GM21723 (cell line): Measurements from ENCODE around the gene HTRA3.

Experiments used
- ATAC-seq: cut with Tn5 transposase; IDR thresholded peaks from one replicate; pipeline ENCODE4 v1.9.1; 2021; ENCODE audit warnings: mild to moderate bottlenecking, moderate library complexity; ENCODE audit not compliant: unreplicated experiment

Gene HTRA3

DNA sequence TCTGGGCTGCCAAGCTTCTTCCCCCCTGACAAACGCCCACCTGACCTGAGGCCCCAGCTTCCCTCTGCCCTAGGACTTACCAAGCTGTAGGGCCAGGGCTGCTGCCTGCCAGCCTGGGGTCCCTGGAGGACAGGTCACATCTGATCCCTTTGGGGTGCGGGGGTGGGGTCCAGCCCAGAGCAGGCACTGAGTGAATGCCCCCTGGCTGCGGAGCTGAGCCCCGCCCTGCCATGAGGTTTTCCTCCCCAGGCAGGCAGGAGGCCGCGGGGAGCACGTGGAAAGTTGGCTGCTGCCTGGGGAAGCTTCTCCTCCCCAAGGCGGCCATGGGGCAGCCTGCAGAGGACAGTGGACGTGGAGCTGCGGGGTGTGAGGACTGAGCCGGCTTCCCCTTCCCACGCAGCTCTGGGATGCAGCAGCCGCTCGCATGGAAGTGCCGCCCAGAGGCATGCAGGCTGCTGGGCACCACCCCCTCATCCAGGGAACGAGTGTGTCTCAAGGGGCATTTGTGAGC, 37.0 kb downstream of the HTRA3 start:
- ATAC-seq = no peak

DNA sequence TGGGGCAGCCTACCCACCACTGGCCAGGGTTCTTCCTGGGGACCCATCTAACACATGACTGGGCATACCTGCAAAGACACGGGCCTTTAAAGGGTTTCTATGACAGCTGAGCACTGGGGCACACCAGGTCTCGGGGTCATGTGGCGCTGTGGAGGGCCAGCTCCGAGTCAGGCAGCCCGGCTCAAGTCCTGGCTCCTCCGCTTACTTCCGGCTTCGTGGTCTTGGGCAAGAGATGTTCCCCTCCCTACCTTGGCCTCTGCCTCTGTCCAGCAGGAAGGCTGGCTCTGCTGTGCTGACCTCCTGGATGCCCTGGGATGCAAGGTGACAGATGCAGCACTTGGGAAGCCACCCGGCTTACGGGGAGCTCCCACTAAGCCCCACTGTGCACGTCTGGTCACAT, 37.6 kb downstream of the HTRA3 start:
- no peak for ATAC-seq

DNA sequence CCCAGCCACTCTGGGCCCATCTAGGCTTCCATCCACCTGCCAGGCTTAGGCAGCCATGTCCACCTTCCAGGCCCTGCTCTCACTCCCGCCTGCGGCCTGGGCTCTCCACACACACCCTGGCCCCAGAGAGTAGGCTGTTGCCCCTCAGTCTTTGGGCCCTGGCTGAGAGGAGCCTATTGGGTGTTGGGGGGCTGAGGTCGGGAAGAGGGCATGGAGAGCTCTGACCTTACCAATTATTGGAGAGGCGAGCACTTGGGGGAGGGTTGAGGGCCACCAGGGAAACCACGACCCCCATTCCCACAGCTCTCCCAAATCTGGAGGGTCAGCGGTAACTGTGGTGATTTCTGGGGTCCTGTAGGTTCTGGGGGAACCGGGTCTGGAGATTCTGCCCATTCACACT, 38.2 kb downstream of the HTRA3 start:
- no peak for ATAC-seq

DNA sequence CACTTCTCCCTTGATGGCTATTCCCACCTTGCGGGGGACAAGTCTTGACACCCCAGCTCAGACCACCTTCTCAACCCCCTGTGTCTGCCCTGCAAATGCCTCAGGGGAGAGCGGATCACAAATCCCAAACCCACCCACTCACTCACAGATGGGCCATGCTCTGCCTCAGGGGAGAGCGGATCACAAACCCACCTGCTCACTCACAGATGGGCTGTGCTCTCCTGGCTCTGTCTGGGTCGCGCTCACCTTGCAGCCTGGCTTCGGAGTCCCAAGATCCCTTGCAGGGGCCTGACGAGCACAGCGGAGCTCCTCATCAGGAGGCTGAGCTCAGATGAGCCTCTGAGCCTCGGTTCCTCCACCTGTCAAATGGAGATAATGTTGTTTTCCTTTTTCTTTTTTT, 38.6 kb downstream of the HTRA3 start:
- no peak for ATAC-seq

DNA sequence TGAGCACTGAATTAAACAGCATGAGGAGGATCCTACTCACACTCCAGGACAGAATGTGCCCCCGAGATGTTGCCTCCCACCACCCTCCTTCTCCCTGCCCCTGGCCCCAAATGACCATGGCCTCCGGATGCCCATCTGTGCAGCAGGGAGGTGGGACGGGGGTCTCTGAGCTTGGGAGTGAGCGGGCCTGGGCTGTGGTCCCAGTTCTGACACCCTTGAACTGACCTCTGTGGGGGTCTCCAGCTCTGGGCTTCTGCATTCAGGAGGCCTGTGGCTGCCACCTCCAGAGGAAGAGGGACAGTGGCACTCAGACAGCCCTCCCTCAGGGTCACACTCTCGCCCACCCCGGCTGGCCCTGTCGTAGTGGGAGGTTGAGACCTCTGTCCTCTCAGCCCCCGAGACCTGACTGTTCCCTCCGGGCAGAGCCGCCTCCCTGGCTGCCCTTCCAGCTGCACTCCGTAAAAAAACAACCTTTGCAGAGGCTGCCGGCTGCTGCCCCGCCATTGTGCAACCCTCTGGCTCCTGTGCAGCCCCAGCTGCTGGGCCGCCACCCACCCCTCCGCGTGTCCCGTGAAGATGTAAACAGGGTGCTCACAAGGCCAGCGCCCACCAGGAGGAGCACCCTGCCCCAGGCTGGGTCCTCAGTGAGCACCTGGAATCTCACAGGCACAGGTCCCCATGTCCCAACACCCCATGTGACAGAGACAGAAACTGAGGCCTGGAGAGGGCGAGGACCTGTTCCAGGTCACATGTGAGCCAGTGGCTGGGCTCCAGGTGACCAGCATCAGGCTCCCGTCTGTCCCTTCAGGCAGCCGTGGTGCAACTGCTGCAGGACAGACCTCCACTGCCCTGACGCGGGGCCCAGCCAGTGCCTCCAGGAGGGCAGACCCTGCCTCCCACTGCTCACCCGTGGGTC, 39.6 kb downstream of the HTRA3 start:
- ATAC-seq = no peak

DNA sequence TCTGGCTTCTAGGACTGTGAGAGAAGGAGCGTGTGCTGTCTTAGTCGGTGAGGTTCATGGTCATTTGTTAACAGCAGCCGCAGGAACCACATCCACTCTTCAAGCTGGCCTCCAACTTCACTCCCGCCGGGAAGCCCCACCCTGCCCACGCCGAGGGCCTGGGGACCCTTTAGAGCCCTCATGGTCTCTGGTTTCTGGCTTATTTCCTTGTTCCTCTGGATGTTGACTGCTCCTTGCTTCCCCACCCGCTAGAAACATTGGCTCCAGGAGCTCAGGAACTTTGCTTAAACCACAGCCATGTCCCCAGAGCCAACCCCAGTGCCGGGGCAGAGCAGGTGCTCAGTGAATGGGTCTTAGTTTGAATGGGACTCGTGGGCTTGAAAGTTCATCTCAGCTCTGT, 40.8 kb downstream of the HTRA3 start:
- ATAC-seq = no peak

DNA sequence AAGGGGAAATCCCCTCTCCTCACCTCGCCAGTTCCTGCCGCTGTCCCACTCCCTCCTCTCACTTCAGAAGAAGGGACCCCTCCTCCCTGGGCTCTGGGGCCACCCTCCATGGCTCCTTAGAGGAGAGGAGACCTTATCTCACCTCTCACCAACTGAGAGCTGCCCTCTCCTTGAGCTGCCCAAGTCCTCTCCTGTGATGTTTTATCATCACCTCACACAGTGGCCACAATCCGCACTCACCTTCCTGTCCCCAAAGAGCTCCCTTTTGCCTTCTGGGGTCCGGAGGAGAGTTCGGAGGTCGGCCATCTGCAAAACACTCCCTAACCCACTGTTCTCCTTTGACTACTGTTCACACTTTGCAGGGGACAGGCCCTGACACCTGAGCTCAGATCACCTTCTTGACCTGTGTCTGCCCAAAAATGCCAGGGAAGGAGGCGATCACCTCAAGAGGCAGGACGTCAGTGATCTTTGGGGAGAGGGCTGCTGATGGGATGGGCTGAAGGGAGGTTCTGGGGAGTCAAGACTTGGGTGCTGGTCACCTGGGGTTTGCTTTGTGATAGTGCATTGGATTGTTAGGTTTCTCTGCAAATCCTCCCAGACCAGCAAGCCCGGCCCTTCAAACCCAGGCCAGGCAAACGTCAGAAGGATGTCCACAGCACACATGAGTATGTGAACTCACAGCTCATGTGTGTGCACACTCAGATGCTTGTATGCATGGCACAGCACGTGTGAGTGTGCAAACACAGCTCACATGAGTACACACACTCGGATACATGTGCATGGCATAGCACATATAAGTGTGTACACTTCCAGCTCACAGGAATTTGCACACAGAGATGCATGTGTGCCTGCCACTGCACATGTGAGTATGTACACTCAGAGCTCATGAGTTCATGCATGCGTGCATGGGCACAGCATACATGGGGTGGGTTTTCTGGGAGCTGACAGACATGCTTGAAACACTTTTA, 41.8 kb downstream of the HTRA3 start:
- ATAC-seq = no peak

DNA sequence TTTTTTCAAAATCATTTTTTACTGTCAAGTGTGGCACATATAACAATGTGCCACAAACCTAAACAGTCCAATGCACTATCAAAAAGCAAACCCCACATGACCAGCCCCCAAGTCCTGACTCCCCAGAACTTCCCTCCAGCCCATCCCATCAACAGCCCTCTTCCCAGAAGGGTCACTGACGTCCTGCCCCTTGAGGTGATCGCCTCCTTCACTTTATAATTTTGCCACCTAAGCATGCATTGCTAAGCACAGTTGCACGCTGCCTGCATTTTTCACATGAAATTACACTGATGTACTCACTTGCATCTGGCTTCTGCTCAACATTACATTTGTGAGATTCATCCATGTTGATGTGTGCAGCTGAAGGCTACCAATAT, 42.5 kb downstream of the HTRA3 start:
- no peak for ATAC-seq

DNA sequence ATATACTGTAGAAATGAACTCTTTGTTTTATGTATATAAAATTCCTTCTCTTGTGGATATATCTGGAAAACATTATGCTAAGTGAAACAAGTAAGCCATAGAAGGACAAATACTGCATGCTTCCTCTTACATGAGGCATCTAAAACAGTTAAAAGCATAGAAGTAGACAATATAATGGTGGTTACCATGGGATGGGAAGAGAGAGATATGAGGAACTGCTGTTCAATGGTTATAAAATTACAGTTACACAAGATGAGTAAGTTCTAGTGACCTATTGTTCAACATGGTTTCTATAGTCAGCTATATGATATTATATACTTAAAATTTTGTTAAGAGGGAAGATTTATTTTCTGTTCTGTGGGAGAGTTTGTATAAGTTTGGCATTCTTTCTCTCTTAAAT, 43.4 kb downstream of the HTRA3 start:
- ATAC-seq = no peak

DNA sequence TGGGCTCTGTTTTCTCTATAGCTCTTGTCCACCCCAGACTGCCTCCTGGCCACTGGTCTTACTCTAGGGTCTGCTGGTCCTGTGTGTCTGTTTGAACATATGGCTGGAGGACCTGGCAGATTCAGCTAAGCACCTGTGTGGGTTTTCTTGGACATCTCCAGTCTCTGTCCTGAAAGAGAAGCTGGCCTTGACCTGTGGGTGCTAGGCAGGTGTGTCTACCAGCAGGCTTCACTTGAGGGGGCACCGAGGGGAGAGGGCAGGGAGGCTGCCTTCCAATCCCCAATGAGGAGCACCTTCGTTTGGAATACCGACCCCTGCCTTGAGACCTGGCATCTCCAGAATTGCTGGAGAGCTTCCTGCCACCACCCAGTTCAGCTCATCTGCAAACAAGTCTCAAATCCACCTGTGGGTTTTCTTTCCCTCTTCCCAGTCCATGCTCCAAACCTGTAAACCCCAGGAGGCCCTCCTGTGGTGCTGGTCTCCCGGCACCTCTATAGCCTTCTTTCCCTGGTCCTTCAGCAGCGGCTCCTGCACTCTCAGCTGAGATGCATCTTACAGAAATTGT, 45.2 kb downstream of the HTRA3 start:
- no peak for ATAC-seq

DNA sequence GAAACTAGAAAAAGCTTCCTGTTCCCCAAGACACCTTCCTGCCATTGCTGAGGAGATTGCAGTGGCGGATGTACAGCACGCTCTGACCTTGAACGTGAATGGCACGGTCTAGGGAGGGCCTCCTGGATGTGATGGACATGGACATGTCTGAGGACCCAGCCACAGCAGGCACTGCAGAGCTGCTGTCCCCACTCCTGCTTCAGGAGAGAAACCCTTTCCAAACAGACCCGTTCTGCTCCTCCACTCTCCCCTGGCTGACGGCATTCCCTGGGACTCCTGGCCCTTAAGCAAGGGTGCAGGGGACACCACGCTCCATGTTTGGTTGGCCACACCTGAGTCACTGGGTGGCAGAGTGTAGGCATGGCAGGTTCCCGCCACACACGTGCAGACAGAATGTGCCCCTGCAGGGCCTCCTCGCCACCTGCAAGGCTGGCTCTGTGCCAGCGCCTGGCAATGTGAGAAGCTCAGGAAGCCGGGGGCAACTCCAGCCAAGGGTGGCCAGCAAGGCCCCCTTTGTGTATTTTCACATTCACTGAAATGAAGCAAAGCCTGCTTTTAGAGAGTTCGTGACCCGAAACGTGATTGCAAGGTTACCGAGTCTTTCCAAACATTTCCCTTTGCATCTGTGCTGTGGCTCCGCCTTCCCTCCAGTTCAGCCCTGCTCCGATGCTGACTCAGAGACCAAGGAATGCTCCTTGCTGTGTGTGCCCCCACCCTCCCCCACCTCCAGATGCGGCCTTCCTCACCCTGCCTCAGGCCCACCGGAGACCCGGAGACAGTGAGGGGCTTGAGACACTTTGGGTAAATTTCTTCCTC, 46.1 kb downstream of the HTRA3 start:
- ATAC-seq = no peak

DNA sequence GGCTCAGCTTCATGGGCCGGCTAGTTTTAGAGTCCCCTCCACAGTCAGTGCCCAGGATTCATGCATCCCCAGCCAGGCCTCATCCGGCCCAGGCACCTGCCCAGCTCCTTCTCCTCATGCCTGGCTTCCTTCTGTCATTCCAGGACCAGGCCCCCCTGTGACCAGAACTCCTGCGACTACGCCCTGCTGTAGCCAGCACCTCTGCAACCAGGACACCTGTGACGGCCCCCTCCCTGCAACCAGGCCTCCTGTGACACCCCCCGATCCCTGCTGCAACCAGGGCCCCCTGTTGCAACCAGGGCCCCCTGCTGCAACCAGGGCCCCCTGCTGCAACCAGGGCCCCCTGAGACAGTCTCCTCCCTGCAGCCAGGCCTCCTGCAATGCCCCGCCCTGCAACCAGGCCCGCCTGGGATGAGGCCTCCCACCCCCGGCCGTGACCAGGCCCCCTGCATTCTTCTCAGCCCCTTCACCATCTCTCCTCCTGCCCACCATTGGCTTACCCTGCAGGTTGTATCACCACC, 46.8 kb downstream of the HTRA3 start:
- no peak for ATAC-seq

DNA sequence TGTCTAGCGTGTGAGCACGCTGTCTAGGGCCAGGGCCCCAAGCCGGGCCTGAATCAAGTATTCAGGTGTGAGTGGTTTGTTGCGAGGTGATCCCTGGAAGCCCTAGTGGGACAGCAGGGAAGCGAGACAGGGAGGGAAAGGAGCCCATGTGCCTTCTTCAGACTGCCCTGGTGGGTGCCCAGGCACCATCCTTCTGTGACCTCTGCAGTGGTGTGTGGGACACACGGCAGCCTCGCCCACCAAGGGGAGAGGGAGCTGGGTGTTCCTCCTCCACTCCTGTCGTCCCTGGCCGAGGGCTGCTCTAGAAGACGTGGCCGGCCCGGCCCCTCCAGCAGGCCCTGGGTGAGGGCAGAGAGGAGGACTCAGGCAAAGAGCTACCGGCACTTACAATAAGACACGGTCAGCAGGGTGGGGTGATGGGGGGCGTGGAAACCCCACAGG, 47.4 kb downstream of the HTRA3 start:
- no peak for ATAC-seq

DNA sequence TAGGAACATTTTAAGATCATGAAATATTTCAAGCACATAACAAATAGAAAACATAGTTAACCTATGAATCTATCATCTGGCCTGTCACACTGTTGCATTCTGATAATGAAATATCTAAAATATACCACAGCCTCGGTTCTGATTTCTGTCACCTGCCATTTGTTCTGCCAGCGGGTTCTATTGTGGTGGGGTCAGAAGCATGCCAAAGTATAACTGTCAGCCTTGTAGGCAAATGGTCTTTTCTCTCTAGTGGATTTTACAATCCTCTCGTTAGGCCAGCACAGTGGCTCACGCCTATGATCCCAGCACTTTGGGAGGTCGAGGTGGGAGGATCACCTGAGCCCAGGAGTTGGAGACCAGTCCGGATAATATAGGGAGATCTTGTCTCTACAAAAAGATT, 47.9 kb downstream of the HTRA3 start:
- ATAC-seq = no peak

DNA sequence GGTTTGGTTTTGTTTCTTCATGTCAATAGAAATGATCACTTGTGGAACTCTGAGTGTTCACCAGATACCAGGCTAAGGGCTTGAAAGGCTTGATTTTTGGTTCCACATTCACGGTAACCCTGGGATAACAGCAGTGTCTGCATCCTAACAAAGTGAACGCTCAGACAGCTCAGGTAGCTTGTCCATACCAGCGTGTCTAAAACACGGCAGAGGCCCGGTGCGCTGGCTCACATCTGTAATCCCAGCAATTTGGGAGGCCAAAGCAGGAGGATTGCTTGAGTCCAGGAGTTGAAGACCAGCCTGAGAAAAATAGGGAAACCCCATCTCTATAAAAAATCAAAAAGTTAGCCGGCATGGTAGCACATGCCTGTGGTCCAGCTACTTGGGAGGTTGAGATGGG, 49.0 kb downstream of the HTRA3 start:
- no peak for ATAC-seq

DNA sequence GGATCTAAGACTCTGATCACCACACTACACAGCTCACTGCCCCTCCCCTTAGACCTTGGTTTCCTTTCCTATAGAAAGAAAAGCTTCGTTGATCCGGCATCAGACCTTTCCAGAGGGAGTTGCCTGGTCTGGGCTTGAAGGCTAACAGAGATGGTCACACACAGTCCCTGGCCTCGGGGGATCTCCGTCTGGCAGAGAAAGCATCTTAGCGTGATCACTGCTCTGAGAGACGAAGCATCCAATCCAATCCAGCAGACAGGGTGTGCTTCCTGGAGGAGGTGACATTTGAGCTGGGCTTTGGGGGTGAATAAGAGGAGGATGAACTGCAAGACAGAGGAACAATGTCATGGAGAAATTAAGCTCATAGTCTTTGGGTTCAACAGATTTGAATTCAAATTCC, 49.5 kb downstream of the HTRA3 start:
- ATAC-seq = no peak

DNA sequence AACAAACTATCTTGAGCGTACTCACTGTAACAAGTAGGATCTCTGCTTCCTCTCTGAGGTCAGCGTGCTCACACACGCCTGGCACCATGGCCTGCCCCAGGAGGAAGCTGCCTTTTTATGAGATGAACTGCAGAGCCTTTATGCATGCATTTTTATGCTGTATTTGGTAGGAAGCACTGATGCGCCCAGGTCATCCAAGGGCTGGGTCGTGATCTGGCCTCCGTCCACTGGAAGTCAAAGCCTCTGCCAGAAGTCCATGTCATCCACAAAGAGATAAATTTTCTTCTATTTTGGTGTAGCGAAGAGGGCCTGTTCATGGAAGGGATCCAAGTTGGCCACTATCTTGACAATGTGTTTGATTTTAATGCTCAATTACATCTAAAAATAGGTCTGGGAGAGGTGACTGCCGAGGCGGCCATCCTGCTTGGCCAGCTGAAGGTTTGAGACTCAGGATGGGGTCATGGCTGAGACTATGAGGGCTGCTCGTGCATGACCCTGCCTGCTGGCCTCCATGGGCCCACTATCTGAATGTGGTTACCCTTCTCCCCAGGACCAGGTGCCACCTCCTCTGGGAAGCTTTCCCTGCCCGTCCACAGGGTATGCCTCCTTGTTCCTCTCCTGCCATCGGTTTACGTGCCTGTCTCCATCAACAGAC, 50.3 kb downstream of the HTRA3 start:
- ATAC-seq = no peak

DNA sequence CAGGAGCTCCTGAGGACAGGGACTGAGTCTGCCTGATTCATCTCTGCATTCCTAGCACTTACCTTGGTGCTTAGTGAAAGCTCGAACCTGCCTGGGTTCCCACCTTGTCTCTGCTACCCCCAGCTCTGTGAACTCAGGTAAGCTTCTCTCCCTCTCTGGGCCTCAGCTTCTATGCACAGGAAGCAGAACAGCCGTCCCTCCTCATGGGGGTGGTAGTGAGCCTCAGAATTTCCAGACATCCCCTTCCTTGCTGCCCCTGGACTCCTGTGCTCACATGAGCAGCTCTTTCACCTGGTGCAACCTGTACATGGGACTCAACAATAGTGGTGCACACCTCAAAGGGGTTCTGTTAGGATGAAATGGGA, 50.8 kb downstream of the HTRA3 start:
- no peak for ATAC-seq

DNA sequence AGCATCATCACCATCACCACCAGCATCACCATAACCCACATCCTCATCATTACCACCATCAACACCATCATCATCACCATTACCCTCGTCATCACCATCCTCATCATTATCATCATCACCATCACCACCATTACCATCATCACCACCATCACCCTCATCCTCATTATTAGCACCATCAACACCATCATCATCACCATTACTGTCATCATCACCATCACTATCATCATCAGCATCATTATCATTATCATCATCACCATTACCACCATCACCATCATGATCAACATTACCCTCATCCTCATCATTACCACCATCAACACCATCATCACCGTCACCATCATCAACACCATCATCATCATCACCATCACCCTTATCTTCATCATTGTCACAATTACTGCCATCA, 51.7 kb downstream of the HTRA3 start:
- no peak for ATAC-seq

DNA sequence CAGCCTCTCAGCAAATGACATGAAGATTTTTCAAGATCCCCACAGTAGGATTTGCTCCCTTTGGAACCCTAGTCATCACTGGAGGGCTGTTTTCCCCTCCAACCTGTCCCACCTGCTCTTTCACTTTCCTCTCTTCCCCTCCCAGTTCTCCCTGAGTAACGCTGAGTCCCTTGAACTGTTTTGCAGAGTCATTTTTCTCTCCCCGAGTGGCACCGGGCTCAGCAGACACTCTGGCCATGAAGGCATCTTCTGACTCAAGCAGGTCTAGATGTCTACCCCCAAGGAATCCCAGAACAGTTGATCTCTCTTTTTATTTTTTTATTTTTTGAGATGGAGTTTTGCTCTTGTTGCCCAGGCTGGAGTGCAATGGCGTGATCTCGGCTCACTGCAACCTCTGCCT, 52.2 kb downstream of the HTRA3 start:
- no peak for ATAC-seq
